ENCODE measurements around the gene PCIF1.
"Not testable (repeated sequence)": the region's sequence is repeated elsewhere in the genome, so short reads cannot be mapped to it uniquely, and the experiment has no call there.

The PCIF1 gene
- 58.3 reads per million, percentile 72 among the genes with 10 or more reads in this experiment for total RNA-seq

DNA sequence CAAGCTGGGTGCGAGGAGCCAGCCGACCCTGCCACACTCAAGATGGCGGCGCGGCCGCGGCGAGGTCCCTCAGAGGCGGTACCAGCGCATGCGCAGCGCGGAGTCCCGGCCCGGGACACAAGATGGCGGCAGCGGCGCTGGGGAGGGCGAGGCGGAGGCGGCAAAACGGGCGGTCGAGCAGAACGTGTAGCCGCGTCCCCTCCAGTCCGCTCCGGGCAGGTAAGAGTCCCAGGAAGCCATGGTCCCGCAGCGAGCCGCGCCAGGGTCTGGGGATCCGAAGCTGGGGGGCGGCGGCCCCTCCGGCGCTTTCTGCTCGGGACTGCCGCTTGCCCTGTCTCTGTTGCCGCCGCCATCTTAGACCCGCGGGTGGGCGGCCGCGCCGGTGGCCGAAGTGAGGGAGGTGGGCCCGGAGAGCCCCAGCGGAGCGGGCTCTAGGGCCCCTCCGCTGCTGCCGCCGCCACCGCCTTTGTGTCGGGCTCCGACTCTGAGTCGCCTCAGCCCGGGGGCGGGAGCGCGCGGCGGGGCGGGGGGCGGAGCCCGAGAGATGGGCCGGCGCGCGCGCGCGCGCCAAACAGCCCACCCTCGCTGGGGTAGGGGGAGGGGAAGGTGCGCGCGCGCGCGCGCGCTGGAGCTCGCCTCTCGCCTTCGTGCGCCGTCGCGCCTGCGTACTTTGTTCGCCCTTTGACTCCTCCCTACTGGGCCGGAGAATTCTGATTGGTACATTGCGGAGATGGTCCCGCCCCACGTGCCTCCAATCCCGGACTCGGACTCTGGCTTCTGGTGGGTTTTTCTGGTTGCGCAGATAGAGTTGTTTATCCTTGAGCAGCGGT, at the start of gene PCIF1:
TSS of gene PCIF1 (plus strand) at position 98 of the 830 bp plus-strand sequence. CDS start 4,317 bp downstream, outside the sequence.
- peak; percentile 95 for DNase-seq

DNA sequence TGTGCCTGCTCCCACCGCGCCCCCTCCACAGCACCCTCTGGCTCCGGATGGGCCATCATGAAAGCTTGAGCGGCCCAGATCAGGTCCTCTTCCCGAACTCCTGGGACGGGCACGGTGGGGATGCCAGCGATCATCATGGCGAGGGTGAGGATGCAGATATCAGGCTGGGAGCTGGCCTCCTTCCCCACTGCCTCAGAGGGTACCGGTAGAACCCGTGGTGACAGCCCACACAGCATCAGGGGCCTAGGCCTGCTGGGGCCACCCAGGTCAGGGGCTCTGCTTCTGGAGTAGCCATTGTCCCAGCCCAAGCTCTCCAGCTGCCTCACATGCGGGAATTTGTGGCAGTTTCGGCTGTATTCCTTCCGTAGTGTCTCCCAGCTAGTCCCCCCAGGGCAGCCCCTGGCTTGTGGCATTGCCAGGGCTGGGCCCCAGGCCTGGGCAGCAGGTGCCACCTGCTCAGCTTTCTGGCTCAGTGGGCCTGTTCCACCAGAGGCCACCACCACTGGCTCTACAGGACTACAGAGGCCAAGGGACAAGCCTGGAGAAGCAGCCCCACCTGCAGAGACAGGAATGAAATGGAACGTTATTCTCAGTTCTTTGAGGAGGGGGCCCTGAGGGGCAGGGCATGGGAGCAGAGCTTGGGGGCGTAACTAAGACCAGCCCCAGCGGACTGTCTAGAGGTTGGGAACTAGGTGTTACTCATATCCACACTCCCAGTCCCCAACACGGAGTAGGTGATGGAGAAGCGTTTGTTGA, 47.7 kb upstream of the PCIF1 start:
- no peak for DNase-seq

DNA sequence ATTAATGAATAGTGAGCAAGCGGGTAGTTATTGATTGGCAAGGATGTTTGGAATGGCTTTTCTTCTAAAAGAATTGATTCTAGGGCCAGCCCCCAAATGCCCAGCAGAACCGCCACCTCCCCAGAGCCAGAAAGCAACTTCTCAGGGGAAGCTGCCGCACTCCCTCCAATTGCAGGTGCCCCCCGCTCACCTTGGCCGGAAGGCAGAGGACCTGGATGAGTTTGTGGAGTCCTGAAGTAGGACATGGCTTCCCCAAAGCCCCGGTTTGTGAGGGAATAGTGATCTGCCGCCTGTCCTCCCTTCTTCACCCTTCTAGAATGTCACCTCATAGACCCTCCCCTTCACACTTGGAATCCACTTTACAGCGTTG, 47.2 kb upstream of the PCIF1 start, which contains the start of gene SPATA25:
TSS of gene SPATA25 (minus strand) at position 277 of the 370 bp plus-strand sequence. CDS start at position 245, 32 bp downstream.
- DNase-seq, result no peak

DNA sequence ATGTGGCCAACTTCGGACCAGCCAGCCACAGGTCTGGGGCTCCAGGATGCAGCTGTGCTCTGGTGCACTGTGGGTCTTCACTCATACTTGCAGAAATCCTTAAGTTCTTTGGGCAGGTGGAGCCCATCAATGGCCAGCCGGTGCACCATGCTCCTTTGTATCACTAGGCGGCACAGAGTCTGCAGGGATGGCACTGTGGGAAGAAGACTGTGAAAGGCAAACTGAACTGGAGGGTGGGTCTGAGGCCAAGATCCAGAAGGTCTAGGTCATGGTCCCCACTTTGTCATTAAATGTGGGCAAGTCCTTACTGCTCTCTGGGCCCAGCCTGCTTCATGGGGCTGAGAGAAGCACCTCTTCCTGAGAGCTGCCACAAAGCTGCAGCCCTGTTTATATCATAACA, 45.8 kb upstream of the PCIF1 start:
- no peak for DNase-seq

DNA sequence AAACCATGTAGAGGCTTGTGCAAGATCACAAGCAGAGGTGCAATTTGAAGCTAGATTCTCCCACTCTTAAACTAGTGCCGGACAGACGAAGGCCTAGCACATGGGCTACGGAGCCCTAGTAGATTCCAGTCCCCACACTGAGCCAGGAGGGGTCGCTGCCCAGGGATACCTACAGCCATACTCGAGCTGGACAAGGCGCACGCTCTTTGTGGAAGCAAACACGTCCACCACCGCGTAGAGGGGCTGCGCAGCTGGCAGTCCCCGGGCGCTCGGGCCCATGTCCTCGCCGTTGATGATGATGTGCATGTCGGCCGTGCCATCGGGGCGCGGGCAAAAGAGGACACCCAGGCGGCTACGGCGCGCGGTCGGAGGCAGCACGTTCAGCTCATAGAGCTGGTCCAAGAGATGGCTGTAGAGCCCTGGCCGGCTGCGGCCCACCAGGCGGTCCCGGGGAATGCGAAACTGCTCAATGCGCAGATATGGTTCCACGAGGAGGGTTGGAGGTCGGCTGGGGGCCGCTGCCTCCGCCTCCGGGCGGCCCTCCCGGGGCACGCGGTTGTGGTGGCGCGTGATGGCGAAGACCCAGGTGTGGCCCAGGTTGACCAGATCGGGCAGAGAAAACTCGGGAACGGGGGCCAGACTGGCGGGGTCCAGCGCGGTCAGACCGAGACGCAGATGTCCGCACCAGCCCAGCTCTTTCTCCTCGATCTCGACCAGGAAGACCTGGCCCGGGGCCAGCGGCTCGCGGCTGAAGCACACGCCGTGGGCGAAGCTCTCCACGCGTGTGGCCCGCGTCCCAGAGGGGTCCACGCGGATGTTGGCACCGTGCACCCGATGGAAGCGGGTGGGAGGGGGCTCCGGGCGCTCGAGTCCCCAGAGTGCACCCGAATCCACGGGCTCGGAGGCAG, 44.2 kb upstream of the PCIF1 start:
- peak; percentile 27 for DNase-seq

DNA sequence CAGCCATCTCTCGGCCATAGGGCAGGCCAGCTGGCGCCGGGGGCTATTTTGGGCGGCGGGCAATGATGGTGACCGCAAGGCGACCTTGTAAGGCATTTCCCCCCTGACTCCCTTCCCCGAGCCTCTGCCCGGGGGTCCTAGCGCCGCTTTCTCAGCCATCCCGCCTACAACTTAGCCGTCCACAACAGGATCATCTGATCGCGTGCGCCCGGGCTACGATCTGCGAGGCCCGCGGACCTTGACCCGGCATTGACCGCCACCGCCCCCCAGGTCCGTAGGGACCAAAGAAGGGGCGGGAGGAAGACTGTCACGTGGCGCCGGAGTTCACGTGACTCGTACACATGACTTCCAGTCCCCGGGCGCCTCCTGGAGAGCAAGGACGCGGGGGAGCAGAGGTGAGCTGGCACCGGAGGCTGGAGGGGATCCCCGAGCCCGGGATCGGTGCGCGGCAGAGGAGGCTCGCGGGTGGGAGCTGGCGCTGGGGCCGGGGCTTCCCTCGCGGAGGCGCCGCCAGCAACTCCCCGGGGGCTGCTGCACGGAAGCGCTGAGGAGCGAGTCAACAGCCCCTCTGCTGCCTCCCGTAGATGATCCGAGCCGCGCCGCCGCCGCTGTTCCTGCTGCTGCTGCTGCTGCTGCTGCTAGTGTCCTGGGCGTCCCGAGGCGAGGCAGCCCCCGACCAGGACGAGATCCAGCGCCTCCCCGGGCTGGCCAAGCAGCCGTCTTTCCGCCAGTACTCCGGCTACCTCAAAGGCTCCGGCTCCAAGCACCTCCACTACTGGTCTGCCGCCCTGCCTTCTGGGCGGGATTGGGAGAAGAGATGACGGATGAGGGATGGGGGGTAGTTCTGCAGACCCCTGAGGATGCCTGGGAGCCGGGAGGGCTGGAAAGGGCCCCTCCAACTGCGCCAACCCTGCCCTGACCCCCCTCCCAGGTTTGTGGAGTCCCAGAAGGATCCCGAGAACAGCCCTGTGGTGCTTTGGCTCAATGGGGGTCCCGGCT, 43.2 kb upstream of the PCIF1 start, which contains the start of the genes CTSA and NEURL2:
TSS of gene CTSA (plus strand) at position 351 of the 999 bp plus-strand sequence. CDS start at position 585, 234 bp downstream.
TSS of gene NEURL2 (minus strand) at position 224 of the 999 bp plus-strand sequence. CDS start at position 7, 217 bp downstream.
- DNase-seq, result peak; percentile 81

DNA sequence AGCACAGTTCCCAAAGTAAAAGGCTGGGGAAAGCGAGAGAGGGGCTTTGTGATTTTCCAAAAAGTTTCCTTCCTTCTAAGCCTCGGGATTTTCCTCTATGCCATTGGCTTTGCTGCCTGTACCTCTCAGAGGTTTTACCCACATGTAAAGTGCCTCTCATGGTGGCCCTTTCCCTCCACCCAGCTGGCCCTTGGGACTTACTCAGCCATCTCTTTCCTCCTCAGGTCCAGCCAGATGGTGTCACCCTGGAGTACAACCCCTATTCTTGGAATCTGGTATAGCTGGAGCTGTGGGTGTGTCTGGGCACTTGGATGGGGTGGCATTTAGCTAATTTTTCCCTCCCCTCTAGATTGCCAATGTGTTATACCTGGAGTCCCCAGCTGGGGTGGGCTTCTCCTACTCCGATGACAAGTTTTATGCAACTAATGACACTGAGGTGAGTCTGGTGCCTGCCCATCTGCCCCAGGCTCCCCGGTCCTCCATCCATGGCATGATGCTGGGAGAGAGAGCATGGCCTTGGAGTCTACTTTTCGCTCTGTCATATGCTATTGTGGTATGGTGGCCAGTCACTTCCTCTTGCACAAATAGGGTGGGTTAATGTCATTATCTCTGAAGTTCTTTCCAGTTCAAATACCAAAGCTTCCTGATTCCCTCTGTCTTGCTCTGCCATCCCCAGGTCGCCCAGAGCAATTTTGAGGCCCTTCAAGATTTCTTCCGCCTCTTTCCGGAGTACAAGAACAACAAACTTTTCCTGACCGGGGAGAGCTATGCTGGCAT, 42.2 kb upstream of the PCIF1 start:
- DNase-seq, result no peak

DNA sequence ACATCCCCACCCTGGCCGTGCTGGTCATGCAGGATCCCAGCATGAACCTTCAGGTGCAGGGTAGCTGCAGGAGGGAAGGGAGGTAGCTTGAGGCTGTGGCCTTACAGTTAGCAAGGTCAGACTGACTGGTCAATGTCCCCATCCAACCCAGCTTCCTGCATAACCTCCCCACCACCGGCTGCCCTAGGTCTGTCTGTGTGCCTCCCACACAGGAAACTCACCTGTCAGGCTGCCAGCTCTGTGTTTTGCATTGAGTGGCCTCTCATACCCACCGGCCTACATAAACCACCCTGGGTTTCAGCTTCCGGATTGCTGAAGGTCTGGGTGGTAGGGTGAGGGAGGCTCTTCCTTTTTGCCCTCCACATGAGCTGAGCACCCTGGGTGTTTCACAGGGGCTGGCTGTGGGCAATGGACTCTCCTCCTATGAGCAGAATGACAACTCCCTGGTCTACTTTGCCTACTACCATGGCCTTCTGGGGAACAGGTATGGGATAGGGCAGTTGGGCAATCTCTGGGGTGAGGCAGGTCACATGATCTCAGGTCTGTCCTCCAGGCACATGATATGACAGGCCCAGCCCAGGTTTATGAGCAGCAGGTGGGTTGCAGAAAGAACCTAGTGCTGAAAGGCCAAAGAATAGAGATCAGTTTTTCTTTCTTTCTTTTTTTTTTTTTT, 41.5 kb upstream of the PCIF1 start:
- DNase-seq, result no peak

DNA sequence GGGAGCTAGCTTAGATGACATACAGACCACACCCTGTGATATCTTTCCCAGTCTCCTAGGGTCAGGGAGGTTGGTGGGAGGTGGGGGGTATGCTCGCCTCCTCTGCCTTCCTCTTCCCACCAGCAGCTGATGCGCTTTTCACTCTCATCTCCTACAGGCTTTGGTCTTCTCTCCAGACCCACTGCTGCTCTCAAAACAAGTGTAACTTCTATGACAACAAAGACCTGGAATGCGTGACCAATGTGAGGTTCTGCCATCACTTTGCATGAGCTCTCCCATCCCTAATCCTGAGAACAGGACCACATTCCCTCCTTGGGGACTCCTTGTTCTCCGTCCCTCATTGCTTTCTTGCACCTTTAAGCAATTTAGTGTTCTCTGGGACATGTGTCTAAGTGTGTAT, 40.7 kb upstream of the PCIF1 start:
- DNase-seq, result no peak

DNA sequence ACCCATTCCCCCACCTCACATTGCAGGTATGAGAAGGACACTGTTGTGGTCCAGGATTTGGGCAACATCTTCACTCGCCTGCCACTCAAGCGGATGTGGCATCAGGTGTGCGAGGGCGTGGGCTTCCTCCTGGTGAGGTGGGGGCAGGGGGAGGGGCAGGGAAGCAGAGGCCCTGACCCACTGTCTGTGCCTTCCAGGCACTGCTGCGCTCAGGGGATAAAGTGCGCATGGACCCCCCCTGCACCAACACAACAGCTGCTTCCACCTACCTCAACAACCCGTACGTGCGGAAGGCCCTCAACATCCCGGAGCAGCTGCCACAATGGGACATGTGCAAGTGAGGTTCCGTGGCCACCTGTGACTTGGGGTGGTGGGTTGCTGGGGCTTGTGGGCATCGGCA, 39.7 kb upstream of the PCIF1 start:
- no peak for DNase-seq

DNA sequence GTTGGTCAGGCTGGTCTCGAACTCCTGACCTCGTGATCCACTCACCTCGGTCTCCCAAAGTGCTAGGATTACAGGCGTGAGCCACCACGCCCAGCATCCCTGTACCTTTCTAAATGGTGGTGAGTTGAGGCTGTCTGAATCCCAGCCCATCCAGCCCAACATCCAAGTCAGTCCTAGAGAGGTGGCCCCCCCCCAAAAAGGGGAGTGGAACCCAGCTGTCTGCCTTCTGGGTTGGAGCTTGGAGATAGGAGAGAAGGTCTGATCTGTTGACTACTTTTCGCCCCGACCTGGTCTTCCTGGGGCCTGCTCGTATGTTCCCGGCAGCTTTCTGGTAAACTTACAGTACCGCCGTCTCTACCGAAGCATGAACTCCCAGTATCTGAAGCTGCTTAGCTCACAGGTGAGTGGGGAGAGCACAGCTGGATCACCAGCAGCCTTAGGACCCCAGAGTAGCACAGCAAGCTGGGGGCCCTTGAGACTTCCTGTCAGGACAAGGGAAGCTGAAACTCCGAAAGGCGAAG, 37.8 kb upstream of the PCIF1 start:
- no peak for DNase-seq

DNA sequence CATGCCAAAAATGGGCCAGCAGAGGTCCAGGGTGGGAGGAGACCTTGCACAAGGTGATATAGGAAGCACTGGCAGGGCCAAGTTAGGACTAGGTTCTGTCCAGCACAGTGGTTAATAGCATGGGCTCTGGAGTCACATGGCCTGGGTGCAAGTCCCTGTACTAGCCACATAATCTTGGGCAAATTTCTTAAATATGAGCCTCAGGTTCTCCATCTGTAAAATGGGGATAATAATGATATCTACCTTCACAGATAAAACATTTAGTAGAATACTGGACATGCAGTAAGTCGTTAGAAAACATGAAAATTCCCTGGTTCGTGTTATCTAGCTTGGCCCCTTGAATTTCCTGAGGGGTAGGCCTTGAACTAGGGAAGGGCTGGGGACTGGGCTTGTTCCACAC, 37.2 kb upstream of the PCIF1 start:
- no peak for DNase-seq

DNA sequence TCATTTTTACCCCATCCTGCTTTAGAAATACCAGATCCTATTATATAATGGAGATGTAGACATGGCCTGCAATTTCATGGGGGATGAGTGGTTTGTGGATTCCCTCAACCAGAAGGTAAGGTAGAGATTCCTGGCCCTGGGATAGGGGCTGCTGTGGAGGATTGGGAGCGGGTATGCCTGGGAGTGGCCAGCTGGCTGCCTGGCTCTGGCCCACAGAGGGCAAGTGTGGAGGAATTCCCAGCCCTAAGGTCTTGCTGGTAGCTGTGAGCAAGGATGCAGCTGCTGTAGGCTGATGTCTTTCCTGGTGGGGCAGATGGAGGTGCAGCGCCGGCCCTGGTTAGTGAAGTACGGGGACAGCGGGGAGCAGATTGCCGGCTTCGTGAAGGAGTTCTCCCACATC, 36.8 kb upstream of the PCIF1 start:
- no peak for DNase-seq

DNA sequence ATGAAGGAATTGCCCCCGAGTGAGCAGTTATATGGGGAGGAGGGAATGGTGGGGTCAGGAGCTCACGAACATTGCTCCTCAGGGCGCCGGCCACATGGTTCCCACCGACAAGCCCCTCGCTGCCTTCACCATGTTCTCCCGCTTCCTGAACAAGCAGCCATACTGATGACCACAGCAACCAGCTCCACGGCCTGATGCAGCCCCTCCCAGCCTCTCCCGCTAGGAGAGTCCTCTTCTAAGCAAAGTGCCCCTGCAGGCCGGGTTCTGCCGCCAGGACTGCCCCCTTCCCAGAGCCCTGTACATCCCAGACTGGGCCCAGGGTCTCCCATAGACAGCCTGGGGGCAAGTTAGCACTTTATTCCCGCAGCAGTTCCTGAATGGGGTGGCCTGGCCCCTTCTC, 36.2 kb upstream of the PCIF1 start:
- no peak for DNase-seq

DNA sequence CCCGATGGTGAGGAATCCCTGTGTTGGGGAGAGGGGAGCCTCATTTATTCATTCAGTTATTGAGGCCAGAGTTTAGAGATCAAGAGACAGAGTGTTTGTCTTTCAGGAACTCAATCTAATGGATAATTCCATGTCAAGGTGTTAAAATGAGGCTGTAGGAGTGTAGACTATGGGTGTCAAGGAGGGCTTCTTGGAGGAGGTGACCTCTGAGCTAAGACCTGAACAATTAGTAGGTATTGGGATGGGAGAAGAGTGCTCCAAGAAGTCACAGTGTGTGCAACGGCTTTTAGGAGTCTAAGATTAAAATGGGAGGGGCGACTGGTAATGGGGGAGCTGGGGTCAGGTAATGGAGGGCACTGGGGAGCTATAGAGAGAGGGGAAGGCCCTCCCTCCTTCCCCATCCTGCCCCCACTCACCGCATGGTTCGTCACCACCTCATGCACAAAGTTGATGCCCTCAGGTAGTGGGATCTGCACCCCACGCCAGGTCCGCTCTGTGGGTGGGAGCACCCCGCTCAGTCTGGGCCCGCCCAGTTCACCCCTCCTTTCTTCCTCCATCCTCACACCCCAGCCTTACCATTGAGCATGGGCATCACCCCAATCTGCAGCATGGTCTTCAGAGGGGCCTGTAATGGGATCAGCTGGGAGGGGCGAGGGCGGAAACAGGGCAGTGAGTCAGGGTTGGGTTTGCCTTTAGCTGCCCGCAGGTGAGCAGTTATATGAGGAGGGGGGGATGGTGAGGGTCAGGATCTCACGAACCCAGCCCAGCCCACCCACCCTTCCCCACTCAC, 35.2 kb upstream of the PCIF1 start:
- DNase-seq, result no peak

DNA sequence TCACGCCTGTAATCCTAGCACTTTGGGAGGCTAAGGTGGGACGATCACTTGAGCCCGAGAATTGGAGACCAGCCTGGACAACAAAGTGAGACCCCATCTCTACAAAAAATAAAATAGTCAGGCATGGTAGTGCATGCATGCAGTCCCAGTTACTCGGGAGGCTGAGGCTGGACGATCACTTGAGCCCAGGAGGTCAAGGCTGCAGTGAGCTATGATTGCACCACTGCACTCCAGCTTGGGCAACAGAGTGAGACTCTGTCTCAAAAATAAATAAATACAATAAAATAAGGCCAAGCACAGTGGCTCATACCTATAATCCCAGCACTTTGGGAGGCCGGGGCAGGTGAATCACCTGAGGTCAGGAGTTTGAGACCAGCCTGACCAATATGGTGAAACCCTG, 33.2 kb upstream of the PCIF1 start:
- not testable (repeated sequence) for DNase-seq

DNA sequence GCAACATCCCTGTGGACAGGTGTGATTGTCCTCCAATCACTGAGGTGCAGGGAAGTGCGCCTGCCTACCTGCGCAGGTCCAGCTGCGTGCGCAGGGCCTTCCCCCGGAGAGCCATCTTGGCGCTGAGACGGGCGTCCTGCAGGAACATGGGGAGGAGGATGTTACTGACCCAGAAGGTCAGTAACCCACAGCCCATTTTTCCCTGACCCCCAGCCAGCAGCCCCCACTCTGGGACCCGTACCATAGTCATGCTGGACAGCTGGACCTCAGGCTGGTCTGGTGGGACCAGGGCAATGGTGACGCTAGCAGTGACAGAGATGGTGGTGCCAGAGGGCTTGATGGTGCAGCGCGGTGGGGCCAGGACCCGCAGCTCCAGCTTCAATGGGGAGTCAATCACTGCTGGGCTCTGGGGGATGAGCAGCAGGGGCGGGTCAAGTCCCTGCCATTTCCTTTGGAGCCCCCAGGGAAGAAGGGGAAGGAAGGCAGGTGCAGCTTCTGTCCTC, 32.2 kb upstream of the PCIF1 start:
- DNase-seq, result no peak

All from effector CD4-positive, alpha-beta T cell (primary cell).